DLD1 (cell line): Measurements from ENCODE around the gene TSLP.

Experiments
- in situ Hi-C: cut with HindIII; loops from 2 replicates; pipeline ENCODE4 v1.10.0; 2017; ENCODE audit warnings: low sequenced_read_pairs

The TSLP gene

DNA sequence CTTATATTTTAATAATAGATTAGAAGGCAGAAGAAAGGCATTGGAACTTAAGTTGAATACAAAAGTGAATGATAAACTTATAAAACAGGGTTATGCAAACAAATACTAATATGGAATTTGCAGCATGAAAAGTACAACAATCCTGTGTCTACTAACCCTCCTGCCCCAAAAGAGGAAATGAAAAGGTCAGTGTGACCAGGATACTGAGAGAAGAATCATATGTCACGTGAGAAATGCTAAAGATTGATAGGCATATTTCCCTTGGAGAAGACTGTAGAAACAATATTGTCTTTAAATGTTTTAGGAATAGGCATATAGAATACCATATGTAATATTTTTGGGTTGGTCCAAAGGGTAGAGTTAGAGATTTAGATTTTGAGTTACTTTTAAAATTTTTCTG, 24.5 kb downstream of the TSLP start:
- in situ Hi-C loops: no loop called here

- in situ Hi-C loops: no loop called here
Observed at GRCh38 chr5:111099058-111099778, 27.7 kb downstream of the TSLP start.

DNA sequence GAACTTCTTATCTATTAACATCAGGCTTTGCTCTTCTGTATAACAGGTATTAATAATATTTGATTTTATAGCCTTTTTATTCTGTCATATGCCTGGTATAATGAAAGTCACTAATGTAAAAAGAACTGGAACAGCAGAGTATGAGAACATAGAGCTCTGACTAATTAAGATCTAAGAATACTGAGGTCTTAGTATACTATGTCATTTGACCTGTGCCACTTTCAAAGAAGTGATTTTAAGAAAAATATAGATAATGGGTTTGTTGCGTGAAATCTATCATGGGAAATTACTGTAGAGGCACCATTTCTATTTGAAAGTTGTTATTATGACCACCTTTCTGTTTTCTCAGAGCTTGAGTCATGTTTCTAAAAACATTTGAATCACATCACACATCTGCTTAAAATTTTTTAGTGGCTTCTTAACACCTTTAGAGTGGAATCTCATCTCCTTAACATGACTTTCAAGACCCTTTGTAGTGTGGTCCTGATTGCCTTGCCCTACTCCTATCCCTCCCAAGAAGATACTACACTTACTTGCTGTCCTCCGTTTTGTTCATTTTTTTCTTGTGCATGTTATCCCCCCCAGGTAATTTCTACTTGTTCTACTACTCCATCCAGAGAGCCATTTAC, 34.9 kb downstream of the TSLP start:
- in situ Hi-C loops: no loop called here

GRCh38 chr5:111107371-111107770, 35.9 kb downstream of the TSLP start:
- in situ Hi-C loops: no loop called here

GRCh38 chr5:111111956-111112355, 40.4 kb downstream of the TSLP start:
- in situ Hi-C loops: no loop called here

- in situ Hi-C loops: no loop called here
Observed at GRCh38 chr5:111113678-111114077, 42.2 kb downstream of the TSLP start.

DNA sequence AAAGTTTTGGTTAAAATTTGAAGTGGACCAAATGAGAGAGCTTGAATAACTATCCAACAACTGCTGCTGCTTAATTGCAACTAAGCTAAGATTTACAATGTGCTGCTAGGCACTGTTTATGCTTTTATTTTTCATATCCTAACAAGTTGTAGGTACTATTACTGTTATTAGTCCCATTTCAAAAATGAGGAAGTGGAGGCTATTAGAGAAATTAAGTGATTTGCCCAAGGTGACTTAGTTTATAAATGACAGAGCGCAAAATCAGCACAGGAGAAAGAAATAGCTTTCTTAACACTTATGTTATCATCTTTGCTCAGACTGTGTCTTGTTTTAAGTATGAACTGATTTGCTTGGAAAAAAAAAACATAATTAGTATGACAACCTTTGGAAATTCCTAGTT, 43.7 kb downstream of the TSLP start:
- in situ Hi-C loops: no loop called here

- in situ Hi-C loops: no loop called here
Observed at GRCh38 chr5:111116550-111116949, 45.0 kb downstream of the TSLP start.

GRCh38 chr5:111117136-111117535, 45.6 kb downstream of the TSLP start:
- in situ Hi-C loops: no loop called here

GRCh38 chr5:111119221-111119620, 47.7 kb downstream of the TSLP start:
- in situ Hi-C loops: no loop called here

- in situ Hi-C loops: no loop called here
Observed at GRCh38 chr5:111119856-111120255, 48.3 kb downstream of the TSLP start.

DNA sequence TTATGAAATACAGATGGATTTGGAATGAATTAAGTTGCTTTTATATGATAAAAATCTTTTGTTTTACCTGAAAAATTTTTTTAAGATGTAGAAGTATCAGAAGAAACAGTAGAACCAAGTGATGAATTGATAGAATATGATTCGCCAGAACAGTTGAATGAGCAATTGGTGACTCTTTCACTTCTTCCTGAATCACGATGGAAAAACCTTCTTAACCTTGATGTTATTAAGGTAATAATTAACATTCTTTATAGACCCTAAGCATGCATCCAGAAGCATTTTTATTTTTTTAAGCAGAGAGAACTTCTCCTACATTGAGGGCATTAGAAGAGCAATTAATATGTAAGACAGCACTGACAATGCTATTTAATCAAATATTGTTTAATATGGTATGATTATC, 49.4 kb downstream of the TSLP start:
- in situ Hi-C loops: no loop called here

GRCh38 chr5:111121926-111122325, 50.4 kb downstream of the TSLP start:
- in situ Hi-C loops: no loop called here

GRCh38 chr5:111122398-111122797, 50.9 kb downstream of the TSLP start:
- in situ Hi-C loops: no loop called here

DNA sequence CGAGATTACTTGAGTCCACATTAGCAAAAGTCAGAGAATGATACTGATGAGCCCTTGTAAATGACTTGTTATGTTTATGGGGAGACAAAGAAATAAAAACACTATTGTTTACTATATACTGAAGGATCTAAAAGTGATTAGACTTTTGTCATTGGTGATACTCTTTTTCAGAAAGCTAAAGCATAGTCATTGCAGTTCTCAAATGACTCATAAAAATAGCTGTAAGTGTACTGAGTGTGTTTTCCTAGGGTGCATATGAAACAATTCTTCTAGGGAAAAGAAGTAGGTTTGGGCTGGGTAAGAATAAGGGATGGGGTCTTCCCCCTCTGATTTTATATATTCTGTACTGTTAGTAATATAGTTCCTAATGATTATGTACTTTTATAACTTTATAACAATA, 53.3 kb downstream of the TSLP start:
- in situ Hi-C loops: no loop called here

GRCh38 chr5:111126896-111127295, 55.4 kb downstream of the TSLP start:
- in situ Hi-C loops: no loop called here
